PC-9 (cell line): ENCODE data around the gene ADGRG2.

Source experiments
- CTCF ChIP-seq: fragments of 200-600 bp; sonication (generic); conservative IDR thresholded peaks from 2 replicates; pipeline ENCODE4 v1.6.1; 2017; ENCODE audit warnings: mixed run types, antibody characterized with exemption, mild to moderate bottlenecking, moderate library complexity
- EZH2 ChIP-seq: fragments of 200-600 bp; sonication (generic); IDR thresholded peaks from 2 replicates; pipeline ENCODE4 v1.8.0; 2017; ENCODE audit warnings: antibody characterized with exemption, low read depth

GRCh38 chrX:19086102-19086772 is 36.0 kb downstream of the ADGRG2 start:
- no peak for TF ChIP-seq CTCF
- TF ChIP-seq EZH2, result no peak
